K562 (cell line): ENCODE data around the gene GATA1. TPM values are rescaled to one million over a fixed set of nuclear protein-coding genes. Genes with fewer than 3 reads are reported as not detected.

Source experiments
- ADNP ChIP-seq: fragments of 200-800 bp; sonication (Bioruptor generic); IDR thresholded peaks from 2 replicates; pipeline ENCODE4 v1.6.1; 2016; ENCODE audit warnings: missing genetic modification characterization, missing compliant biosample characterization
- AFF4 ChIP-seq: sonication (generic); formaldehyde crosslinking; IDR thresholded peaks from 2 replicates; pipeline ENCODE4 v1.8.0; 2023; ENCODE audit warnings: mild to moderate bottlenecking, missing genetic modification reagents
- CTCFL ChIP-seq: IDR thresholded peaks from 2 replicates; pipeline ENCODE4 v1.6.1; 2011; ENCODE audit warnings: borderline replicate concordance, low read depth, mild to moderate bottlenecking, moderate library complexity, low read length; ENCODE audit not compliant: insufficient read depth, poor library complexity, severe bottlenecking
- FOS ChIP-seq: IDR thresholded peaks from 3 replicates; pipeline ENCODE4 v1.6.1; 2011; ENCODE audit not compliant: insufficient read length; ENCODE audit errors: extremely low read depth
- GTF3C2 ChIP-seq: IDR thresholded peaks from 3 replicates; pipeline ENCODE4 v1.6.1; 2011; ENCODE audit warnings: borderline replicate concordance, mild to moderate bottlenecking, moderate library complexity; ENCODE audit not compliant: insufficient read length; ENCODE audit errors: extremely low read depth
- MCM7 ChIP-seq, 2 experiments: fragments of 450-650 bp; IDR thresholded peaks; 2 replicates each; pipeline ENCODE4 v1.6.1; 2016 to 2018
- MYNN ChIP-seq, 2 experiments: sonication (generic); formaldehyde crosslinking in 1 of 2; IDR thresholded peaks; 2 replicates each; pipeline versions ENCODE4 v1.5.0 to v1.6.1; 2016 to 2020; ENCODE audit warnings: antibody characterized with exemption in 1 of 2, missing genetic modification reagents in 1 of 2
- NONO ChIP-seq, 2 experiments: fragments of 200-400 bp in 1 of 2; fragments of 450-650 bp in 1 of 2; formaldehyde crosslinking in 1 of 2; IDR thresholded peaks; 2 replicates each; pipeline ENCODE4 v1.6.1; 2017; ENCODE audit warnings: low read depth in 2 of 2, mild to moderate bottlenecking in 2 of 2, moderate library complexity in 2 of 2, low read length in 1 of 2
- POLR3G ChIP-seq: IDR thresholded peaks from 2 replicates; pipeline ENCODE4 v1.6.1; 2011; ENCODE audit not compliant: insufficient read length, insufficient replicate concordance; ENCODE audit errors: extremely low read depth
- RFX1 ChIP-seq: fragments of 450-650 bp; IDR thresholded peaks from 2 replicates; pipeline ENCODE4 v1.6.1; 2016; ENCODE audit warnings: mild to moderate bottlenecking, moderate library complexity
- SAFB ChIP-seq: fragments of 200-400 bp; formaldehyde crosslinking; IDR thresholded peaks from 2 replicates; pipeline ENCODE4 v1.6.1; 2017; ENCODE audit warnings: low read depth, low read length, borderline replicate concordance
- SIN3B ChIP-seq: fragments of 450-650 bp; IDR thresholded peaks from 2 replicates; pipeline ENCODE4 v1.6.1; 2017; ENCODE audit warnings: low read depth, mild to moderate bottlenecking, moderate library complexity
- SRSF9 ChIP-seq: fragments of 200-400 bp; formaldehyde crosslinking; IDR thresholded peaks from 2 replicates; pipeline ENCODE4 v1.6.1; 2017; ENCODE audit warnings: low read depth, low read length, borderline replicate concordance
- TBL1XR1 ChIP-seq, 2 experiments: IDR thresholded peaks; 2 replicates each; pipeline ENCODE4 v1.6.1; 2012; ENCODE audit warnings: improper control_type of control experiment in 2 of 2, low read length in 2 of 2, mild to moderate bottlenecking in 1 of 2
- ZBTB8A ChIP-seq: fragments of 450-650 bp; IDR thresholded peaks from 2 replicates; pipeline ENCODE4 v1.6.1; 2018; ENCODE audit warnings: mild to moderate bottlenecking, moderate library complexity; ENCODE audit not compliant: partially characterized antibody
- ZKSCAN1 ChIP-seq: fragments of 150-350 bp; IDR thresholded peaks from 2 replicates; pipeline ENCODE4 v1.6.1; 2016; ENCODE audit warnings: low read depth, low read length
- ZNF584 ChIP-seq: fragments of 200-800 bp; sonication (Bioruptor generic); IDR thresholded peaks from 2 replicates; pipeline ENCODE4 v1.6.1; 2016; ENCODE audit warnings: low read depth, mild to moderate bottlenecking, missing genetic modification characterization, missing compliant biosample characterization
- polyA plus RNA-seq, 8 experiments: library from polyadenylated mRNA; depleted of rRNA in 4 of 8; stranded (reverse) in 5 of 8; unstranded in 3 of 8; fragments of >200 nt; fragmentation: Nextera tagmentation in 2 of 8; fragmentation: Illumina TruSeq in 1 of 8; extraction: Ambion mirVana in 2 of 8; extraction: Trizol in 1 of 8; gene quantifications; 2 replicates each; pipeline versions ENCODE4 v1.2.1 to v1.2.3, GENCODE V29; 2011 to 2014; ENCODE audit warnings: inconsistent platforms in 1 of 8, missing spikeins in 1 of 8
- total RNA-seq, 7 experiments: library from RNA; depleted of rRNA in 6 of 7; stranded (reverse); fragments of >200 nt in 6 of 7; fragmentation: Illumina TruSeq in 2 of 7; extraction: Trizol in 2 of 7; gene quantifications; 2 replicates each; pipeline versions ENCODE4 v1.2.1 to v1.2.3, GENCODE V29; 2011 to 2021; ENCODE audit warnings: low replicate concordance in 1 of 7

GATA1 gene
- total and polyA plus RNA-seq, 9 of the 15 experiments (the other 6 are each of a cell fraction or from before 2014, with no cell fraction given): 11.9 to 291 (median 116) TPM

- peak; percentile 98 for TF ChIP-seq ADNP
- TF ChIP-seq CTCFL: no peak
- TF ChIP-seq MCM7 (IDR thresholded peaks at IDR 0.05): no peak
- TF ChIP-seq AFF4 (CRISPR knock-in tag): no peak
- no peak for TF ChIP-seq SAFB
- TF ChIP-seq POLR3G: no peak
- TF ChIP-seq GTF3C2: peak; percentile 92
- no peak for TF ChIP-seq ZKSCAN1
- peak; percentile 41; the same call in 1 of the 2 replicates for TF ChIP-seq RFX1
- TF ChIP-seq ZNF584 (CRISPR knock-in tag): no peak
- TF ChIP-seq ZBTB8A: no peak
- TF ChIP-seq MYNN (IDR thresholded peaks at IDR 0.05): no peak
- no peak for TF ChIP-seq MYNN (CRISPR knock-in tag; IDR thresholded peaks at IDR 0.05)
- no peak for TF ChIP-seq TBL1XR1 (IDR thresholded peaks at IDR 0.05; ENCODE audit: low read length in 2 of 2)
- no peak for TF ChIP-seq NONO (IDR thresholded peaks at IDR 0.05; ENCODE audit: low read depth in 2 of 2, low read length in 1 of 2)
- no peak for TF ChIP-seq FOS
- TF ChIP-seq SRSF9: no peak
- no peak for TF ChIP-seq SIN3B
These were observed 49.5 kb upstream of the GATA1 start (continued) for GRCh38 chrX:48736878-48737212.
